ENCODE results near the gene WDR82. TPM values are rescaled to one million over a fixed set of nuclear protein-coding genes. Genes with fewer than 3 reads are reported as not detected.

Gene WDR82
- total RNA-seq, 4 donors from 2014 or later, result 46.7 to 57.6 (median 52.5) TPM

DNA sequence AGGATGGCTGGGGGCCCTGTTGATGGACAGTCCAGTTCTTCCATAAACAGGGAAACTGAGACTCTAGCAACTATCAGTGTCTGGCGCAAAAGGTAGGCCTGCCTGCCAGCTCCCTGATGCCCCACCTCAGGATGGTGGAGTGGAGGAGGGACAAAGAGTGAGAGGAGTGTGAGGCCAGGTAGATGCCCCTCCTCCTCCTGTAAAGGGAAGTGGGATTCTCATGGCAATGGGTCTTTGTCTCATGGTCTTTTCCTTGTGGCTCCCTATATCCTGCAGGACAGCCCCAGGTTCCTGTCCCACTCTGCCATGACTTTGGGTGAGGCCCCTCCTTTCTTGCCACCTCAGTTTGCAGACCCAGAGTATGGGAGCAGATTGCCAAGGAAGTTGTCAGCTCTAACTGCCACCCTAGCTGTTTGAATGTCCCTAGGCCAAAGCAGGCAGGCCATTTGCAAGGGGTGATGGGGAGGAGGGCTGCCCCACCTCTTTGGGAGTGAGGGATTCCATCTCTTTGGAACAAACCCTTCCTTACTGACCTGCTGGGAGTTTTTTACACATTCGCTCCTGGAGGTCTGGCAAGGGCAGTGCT, 34.8 kb upstream of the WDR82 start:
- Histone ChIP-seq H3K36me3 (peaks cover 8% of the 10 kb centered on the region), H3K27me3 (no peaks in the 10 kb centered on the region), H3K4me1 (peaks cover 21% of the 10 kb centered on the region), H3K9me3 (no peaks in the 10 kb centered on the region), H3K4me3 (no peak overlapping the region), H3K27ac (peak overlapping the region; percentile 25)
- TF ChIP-seq POLR2A (IDR thresholded peaks at IDR 0.05) (no peak), POLR2AphosphoS5 (IDR thresholded peaks at IDR 0.05) (no peak), EP300 (IDR thresholded peaks at IDR 0.05) (no peak)
- TF ChIP-seq, protein P1, sequence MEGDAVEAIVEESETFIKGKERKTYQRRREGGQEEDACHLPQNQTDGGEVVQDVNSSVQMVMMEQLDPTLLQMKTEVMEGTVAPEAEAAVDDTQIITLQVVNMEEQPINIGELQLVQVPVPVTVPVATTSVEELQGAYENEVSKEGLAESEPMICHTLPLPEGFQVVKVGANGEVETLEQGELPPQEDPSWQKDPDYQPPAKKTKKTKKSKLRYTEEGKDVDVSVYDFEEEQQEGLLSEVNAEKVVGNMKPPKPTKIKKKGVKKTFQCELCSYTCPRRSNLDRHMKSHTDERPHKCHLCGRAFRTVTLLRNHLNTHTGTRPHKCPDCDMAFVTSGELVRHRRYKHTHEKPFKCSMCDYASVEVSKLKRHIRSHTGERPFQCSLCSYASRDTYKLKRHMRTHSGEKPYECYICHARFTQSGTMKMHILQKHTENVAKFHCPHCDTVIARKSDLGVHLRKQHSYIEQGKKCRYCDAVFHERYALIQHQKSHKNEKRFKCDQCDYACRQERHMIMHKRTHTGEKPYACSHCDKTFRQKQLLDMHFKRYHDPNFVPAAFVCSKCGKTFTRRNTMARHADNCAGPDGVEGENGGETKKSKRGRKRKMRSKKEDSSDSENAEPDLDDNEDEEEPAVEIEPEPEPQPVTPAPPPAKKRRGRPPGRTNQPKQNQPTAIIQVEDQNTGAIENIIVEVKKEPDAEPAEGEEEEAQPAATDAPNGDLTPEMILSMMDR (IDR thresholded peaks at IDR 0.05), result no peak
- WGBS, result 70% methylated on average over 2 of the region's 2 CpGs
- DNase-seq (ENCODE audit: low spot score in 2 of 2), result no peak

DNA sequence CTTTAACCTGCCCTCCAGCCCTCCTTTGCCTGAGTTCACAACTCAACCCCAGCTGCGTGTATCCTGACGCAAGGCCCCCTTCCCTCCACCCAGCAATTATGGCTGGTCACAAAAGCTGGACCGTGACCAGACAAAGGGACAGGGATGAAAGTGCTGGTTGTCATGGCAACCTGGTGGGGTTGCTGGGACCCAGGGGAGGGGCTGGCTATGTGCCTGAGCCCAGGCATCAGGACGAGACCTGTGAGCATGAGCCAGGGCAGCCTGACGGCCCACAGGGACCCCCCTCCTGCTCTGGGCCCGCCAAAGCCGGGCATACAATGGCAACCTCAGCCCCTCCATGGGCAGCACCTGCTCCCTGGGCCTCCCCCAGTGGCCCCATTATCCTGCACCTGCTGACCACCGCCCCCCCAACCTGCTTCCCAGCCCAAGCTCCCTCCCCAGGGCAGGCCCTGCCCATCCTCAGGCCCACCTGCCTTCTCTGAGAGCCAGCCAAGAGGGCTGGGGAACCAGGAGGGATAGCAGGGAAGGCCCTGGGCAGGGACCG, 33.2 kb upstream of the WDR82 start:
- H3K36me3 ChIP-seq, result peaks cover 8% of the 10 kb centered on the region
- DNase-seq (ENCODE audit: low spot score in 2 of 2), result no peak
- peaks cover 11% of the 10 kb centered on the region for H3K4me1 ChIP-seq
- no peak overlapping the region for H3K27ac ChIP-seq
- 82% methylated on average over 3 of the region's 9 CpGs for WGBS
- TF ChIP-seq POLR2AphosphoS5 (IDR thresholded peaks at IDR 0.05), result no peak
- no peak for TF ChIP-seq POLR2A (IDR thresholded peaks at IDR 0.05)
- TF ChIP-seq EP300 (IDR thresholded peaks at IDR 0.05), result no peak
- TF ChIP-seq, protein P1 (IDR thresholded peaks at IDR 0.05), result no peak
- H3K4me3 ChIP-seq, result no peak overlapping the region
- H3K9me3 ChIP-seq, result no peaks in the 10 kb centered on the region
- no peaks in the 10 kb centered on the region for H3K27me3 ChIP-seq

DNA sequence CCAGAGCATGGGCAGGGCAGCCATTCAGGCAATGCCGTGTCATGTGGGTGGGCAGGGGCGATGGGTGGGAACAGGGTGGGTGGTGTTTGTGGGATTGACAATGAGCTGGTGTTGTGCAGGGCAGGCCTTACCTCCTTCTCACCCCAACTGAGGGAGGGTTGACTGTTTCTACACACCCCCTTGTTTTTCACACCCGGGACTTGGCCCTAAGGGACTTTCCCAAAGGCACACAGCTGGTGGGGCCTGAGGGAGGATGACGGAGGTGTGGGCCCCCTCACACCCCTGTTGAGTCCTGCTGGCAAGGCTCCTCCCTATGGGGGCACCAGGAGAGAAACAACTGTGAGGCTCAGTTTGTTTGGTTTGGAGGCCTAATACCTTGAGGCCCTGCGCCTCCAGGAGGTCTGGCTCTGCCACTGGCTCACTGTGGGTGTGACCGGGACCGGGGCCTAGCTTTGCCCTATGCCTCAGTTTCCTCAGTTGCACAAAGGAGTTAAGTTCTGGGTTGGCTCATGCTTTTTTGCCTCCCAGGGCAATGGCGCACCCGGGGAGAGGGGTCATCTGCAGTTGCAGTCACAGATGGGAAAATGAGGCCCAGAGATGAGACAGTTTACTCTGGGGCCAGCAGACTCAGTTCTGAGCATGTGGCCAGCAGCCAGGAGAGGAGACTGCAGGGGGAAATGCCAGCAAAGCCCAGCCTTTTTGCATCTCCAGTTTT, 32.6 kb upstream of the WDR82 start:
- peaks cover 11% of the 10 kb centered on the region for H3K4me1 ChIP-seq
- DNase-seq (ENCODE audit: low spot score in 2 of 2), result no peak
- no peaks in the 10 kb centered on the region for H3K9me3 ChIP-seq
- H3K4me3 ChIP-seq, result no peak overlapping the region
- peaks cover 8% of the 10 kb centered on the region for H3K36me3 ChIP-seq
- no peak overlapping the region for H3K27ac ChIP-seq
- 81% methylated on average over 9 of the region's 9 CpGs for WGBS
- H3K27me3 ChIP-seq, result no peaks in the 10 kb centered on the region
- TF ChIP-seq POLR2A (IDR thresholded peaks at IDR 0.05) (no peak), EP300 (IDR thresholded peaks at IDR 0.05) (no peak), POLR2AphosphoS5 (IDR thresholded peaks at IDR 0.05) (no peak)
- TF ChIP-seq, protein P1 (IDR thresholded peaks at IDR 0.05), result no peak

DNA sequence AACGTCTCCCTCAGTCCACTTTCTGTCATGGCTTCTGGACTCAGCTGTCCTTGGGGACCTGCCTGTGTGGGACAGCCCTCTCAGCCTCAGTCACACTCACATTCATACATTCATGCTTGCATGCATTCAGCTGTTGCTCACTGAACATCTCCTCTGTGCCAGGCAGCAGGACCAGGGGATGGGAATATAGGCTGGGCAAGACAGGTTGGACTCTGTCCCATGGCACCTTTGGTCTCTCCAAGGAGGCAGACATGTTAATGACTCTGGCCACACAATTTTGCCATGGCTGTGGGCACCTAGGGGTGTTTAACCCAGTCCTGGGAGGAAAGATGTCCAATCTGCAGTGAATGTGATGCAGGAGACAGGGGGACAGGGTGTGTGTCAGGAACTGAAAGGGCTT, 29.9 kb upstream of the WDR82 start:
- no peak for DNase-seq (ENCODE audit: low spot score in 2 of 2)
- no peaks in the 10 kb centered on the region for H3K4me1 ChIP-seq
- peaks cover 8% of the 10 kb centered on the region for H3K36me3 ChIP-seq
- no peaks in the 10 kb centered on the region for H3K9me3 ChIP-seq
- no peaks in the 10 kb centered on the region for H3K27me3 ChIP-seq
- WGBS, result no CpG with 5 or more reads among the region's 1 CpG
- no peak for TF ChIP-seq POLR2AphosphoS5 (IDR thresholded peaks at IDR 0.05)
- no peak for TF ChIP-seq POLR2A (IDR thresholded peaks at IDR 0.05)
- TF ChIP-seq EP300 (IDR thresholded peaks at IDR 0.05), result no peak
- TF ChIP-seq, protein P1 (IDR thresholded peaks at IDR 0.05), result no peak
- no peak overlapping the region for H3K4me3 ChIP-seq
- H3K27ac ChIP-seq, result no peak overlapping the region

DNA sequence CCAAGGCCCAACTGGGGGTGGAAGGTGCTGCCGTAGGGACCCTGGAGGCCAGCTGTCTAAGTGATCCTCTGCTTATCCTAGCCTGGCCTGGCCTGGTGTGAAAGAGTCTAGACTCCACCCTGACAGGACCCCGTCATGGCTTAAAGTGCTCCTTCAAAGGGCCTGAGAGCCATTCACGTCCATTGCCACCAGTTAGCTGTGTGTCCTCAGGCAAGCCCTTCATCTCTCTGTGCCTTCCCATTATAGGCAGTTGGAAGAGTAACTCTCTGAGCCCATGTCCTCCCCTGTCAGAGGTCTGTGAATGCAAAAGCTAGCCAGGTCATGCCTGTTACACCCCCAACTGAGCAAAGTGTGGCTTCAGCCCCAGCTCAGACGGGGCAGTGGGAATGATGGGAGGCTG, 28.5 kb upstream of the WDR82 start:
- 86% methylated on average over 4 of the region's 4 CpGs for WGBS
- Histone ChIP-seq H3K27ac (no peak overlapping the region), H3K4me1 (no peaks in the 10 kb centered on the region), H3K9me3 (no peaks in the 10 kb centered on the region), H3K27me3 (no peaks in the 10 kb centered on the region), H3K4me3 (no peak overlapping the region), H3K36me3 (peaks cover 8% of the 10 kb centered on the region)
- TF ChIP-seq POLR2AphosphoS5 (IDR thresholded peaks at IDR 0.05) (no peak), EP300 (IDR thresholded peaks at IDR 0.05) (no peak), POLR2A (IDR thresholded peaks at IDR 0.05) (no peak)
- TF ChIP-seq, protein P1 (IDR thresholded peaks at IDR 0.05), result no peak
- DNase-seq (ENCODE audit: low spot score in 2 of 2), result no peak
